ENCODE measurements around the gene RPS21. TPM values are rescaled to one million over a fixed set of nuclear protein-coding genes. Genes with fewer than 3 reads are reported as not detected.

RPS21 gene
- total RNA-seq, 4 donors from 2014 or later: 819 to 3,701 (median 3,102) TPM

- intact Hi-C loops (cut with DNase I): no loop called here
- peak overlapping the region; percentile 91 to 93 (median 92) for H3K27ac ChIP-seq
- H3K27me3 ChIP-seq: no peaks in the 10 kb centered on the region
- DNase-seq: no peak
- peaks cover 93 to 99% (median 96%) of the 10 kb centered on the region in 3 donors for H3K4me1 ChIP-seq
- WGBS, 2 donors: 100% methylated on average over 1 of the region's 16 CpGs; no CpG with 5 or more reads in 1 of the 2 donors
- no peak for TF ChIP-seq POLR2A (IDR thresholded peaks at IDR 0.05)
- TF ChIP-seq, protein P1, sequence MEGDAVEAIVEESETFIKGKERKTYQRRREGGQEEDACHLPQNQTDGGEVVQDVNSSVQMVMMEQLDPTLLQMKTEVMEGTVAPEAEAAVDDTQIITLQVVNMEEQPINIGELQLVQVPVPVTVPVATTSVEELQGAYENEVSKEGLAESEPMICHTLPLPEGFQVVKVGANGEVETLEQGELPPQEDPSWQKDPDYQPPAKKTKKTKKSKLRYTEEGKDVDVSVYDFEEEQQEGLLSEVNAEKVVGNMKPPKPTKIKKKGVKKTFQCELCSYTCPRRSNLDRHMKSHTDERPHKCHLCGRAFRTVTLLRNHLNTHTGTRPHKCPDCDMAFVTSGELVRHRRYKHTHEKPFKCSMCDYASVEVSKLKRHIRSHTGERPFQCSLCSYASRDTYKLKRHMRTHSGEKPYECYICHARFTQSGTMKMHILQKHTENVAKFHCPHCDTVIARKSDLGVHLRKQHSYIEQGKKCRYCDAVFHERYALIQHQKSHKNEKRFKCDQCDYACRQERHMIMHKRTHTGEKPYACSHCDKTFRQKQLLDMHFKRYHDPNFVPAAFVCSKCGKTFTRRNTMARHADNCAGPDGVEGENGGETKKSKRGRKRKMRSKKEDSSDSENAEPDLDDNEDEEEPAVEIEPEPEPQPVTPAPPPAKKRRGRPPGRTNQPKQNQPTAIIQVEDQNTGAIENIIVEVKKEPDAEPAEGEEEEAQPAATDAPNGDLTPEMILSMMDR (IDR thresholded peaks at IDR 0.05): no peak
- peak overlapping the region in 1 of 4 donors; percentile 43 for H3K4me3 ChIP-seq
- H3K9me3 ChIP-seq: no peaks in the 10 kb centered on the region
- H3K36me3 ChIP-seq: peaks cover 0 to 11% (median 0%) of the 10 kb centered on the region in 3 donors
These were observed 27.8 kb upstream of the RPS21 start for GRCh38 chr20:62359043-62359490.

DNA sequence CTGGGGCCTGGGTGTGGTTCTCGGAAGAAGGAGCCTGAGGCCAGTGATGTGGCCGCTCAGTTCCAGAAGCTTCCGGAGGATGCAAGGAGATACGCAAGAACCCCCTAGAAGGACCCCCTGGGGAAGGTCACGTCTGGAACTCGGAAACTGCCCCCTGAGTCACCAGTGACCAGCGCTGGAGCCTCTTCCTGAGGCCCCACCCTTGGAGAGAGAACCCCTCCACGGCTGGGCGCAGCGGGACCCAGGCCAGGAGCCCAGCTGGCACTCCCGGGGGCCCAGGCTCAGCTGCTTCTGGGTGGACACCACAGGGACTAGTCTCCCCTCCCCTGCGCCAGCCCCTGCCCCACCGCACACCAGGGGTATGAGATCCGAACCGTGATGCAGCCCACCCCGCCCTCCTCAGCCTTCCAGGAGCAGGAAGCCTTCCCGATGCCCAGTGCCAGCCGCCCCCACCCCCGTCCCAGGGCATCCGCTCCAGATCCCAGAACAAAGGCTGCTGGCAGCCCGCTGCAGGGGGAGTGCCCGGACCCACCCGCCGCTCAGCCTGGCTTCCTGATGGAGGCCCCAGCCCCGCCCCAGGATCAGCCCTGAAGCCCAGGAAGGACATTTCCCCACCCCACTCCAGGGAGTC, 27.3 kb upstream of the RPS21 start:
- H3K27me3 ChIP-seq: no peaks in the 10 kb centered on the region
- TF ChIP-seq, protein P1 (IDR thresholded peaks at IDR 0.05): no peak
- no peak for TF ChIP-seq POLR2A (IDR thresholded peaks at IDR 0.05)
- peak overlapping the region; percentile 91 to 93 (median 92) for H3K27ac ChIP-seq
- H3K36me3 ChIP-seq: peaks cover 0 to 11% (median 0%) of the 10 kb centered on the region in 3 donors
- DNase-seq: no peak
- no CpG with 5 or more reads among the region's 25 CpGs for WGBS, 2 donors
- H3K4me3 ChIP-seq: peak overlapping the region in 2 of 4 donors; percentile 7 to 43
- H3K9me3 ChIP-seq: no peaks in the 10 kb centered on the region
- intact Hi-C loops (cut with DNase I): no loop called here
- peaks cover 94 to 99% (median 96%) of the 10 kb centered on the region in 3 donors for H3K4me1 ChIP-seq

GRCh38 chr20:62360854-62361798, 25.8 kb upstream of the RPS21 start:
- no peak for DNase-seq
- Histone ChIP-seq H3K9me3 (no peaks in the 10 kb centered on the region), H3K27me3 (peaks cover 0 to under 1% (median 0%) of the 10 kb centered on the region in 4 donors), H3K36me3 (peaks cover 0 to 11% (median 0%) of the 10 kb centered on the region in 3 donors), H3K4me3 (peak overlapping the region in 1 of 4 donors; percentile 21), H3K4me1 (peaks cover 92 to 99% (median 96%) of the 10 kb centered on the region in 3 donors), H3K27ac (peak overlapping the region; percentile 93 to 99 (median 97))
- TF ChIP-seq, protein P1 (IDR thresholded peaks at IDR 0.05): no peak
- TF ChIP-seq POLR2A (IDR thresholded peaks at IDR 0.05): no peak
- WGBS, 2 donors: 7 to 60% methylated on average over 3 to 4 of the region's 25 CpGs
- intact Hi-C loops (cut with DNase I): no loop called here

GRCh38 chr20:62361799-62362589, 24.9 kb upstream of the RPS21 start:
- intact Hi-C loops (cut with DNase I): no loop called here
- Histone ChIP-seq H3K4me1 (peaks cover 88 to 99% (median 93%) of the 10 kb centered on the region in 3 donors), H3K27me3 (peaks cover 0 to 9% (median 0%) of the 10 kb centered on the region in 4 donors), H3K27ac (peak overlapping the region; percentile 93 to 99 (median 97)), H3K9me3 (no peaks in the 10 kb centered on the region), H3K36me3 (peaks cover 0 to 11% (median 0%) of the 10 kb centered on the region in 3 donors), H3K4me3 (peak overlapping the region in 1 of 4 donors; percentile 87)
- 40 to 75% methylated on average over 6 to 9 of the region's 34 CpGs for WGBS, 2 donors
- TF ChIP-seq, protein P1 (IDR thresholded peaks at IDR 0.05): no peak
- no peak for TF ChIP-seq POLR2A (IDR thresholded peaks at IDR 0.05)
- no peak for DNase-seq
